GM21528 (cell line): ENCODE results near the gene CACNG8.

ENCODE experiments used
- ATAC-seq: cut with Tn5 transposase; IDR thresholded peaks from one replicate; pipeline ENCODE4 v1.9.1; 2021; ENCODE audit warnings: mild to moderate bottlenecking, moderate library complexity; ENCODE audit not compliant: unreplicated experiment, low FRiP score

CACNG8 gene

GRCh38 chr19:53991224-53992113 is 28.7 kb downstream of the CACNG8 start, which contains the start of gene CACNG6:
TSS of gene CACNG6 (plus strand) at chr19:53991637. CDS start at chr19:53992878, 1,241 bp downstream.
- no peak for ATAC-seq

GRCh38 chr19:53992211-53992610 is 29.5 kb downstream of the CACNG8 start:
- ATAC-seq = no peak

GRCh38 chr19:53992815-53993214 is 30.1 kb downstream of the CACNG8 start:
- ATAC-seq = no peak

GRCh38 chr19:53993448-53993847 is 30.7 kb downstream of the CACNG8 start:
- ATAC-seq = no peak

GRCh38 chr19:53994811-53995210 is 32.1 kb downstream of the CACNG8 start:
- no peak for ATAC-seq

GRCh38 chr19:53998223-53998622 is 35.5 kb downstream of the CACNG8 start:
- no peak for ATAC-seq

- ATAC-seq = no peak
Measured at GRCh38 chr19:53999694-54000093, 37.0 kb downstream of the CACNG8 start.

GRCh38 chr19:54001496-54001895 is 38.8 kb downstream of the CACNG8 start:
- no peak for ATAC-seq

- ATAC-seq = no peak
Measured at GRCh38 chr19:54002495-54003315, 40.0 kb downstream of the CACNG8 start.

GRCh38 chr19:54009440-54009839 is 46.7 kb downstream of the CACNG8 start:
- no peak for ATAC-seq

GRCh38 chr19:54010474-54010873 is 47.7 kb downstream of the CACNG8 start:
- ATAC-seq = no peak

GRCh38 chr19:54011507-54012211 is 48.9 kb downstream of the CACNG8 start:
- no peak for ATAC-seq

- no peak for ATAC-seq
Measured at GRCh38 chr19:54013866-54014265, 51.1 kb downstream of the CACNG8 start.

- no peak for ATAC-seq
Measured at GRCh38 chr19:54014920-54015560, 52.3 kb downstream of the CACNG8 start.

- no peak for ATAC-seq
Measured at GRCh38 chr19:54017261-54017660, 54.5 kb downstream of the CACNG8 start.

GRCh38 chr19:54021363-54021762 is 58.6 kb downstream of the CACNG8 start:
- ATAC-seq = no peak

- ATAC-seq = no peak
Measured at GRCh38 chr19:54021932-54022331, 59.2 kb downstream of the CACNG8 start.

GRCh38 chr19:54023191-54023590 is 60.5 kb downstream of the CACNG8 start:
- no peak for ATAC-seq

- ATAC-seq = no peak
Measured at GRCh38 chr19:54024660-54025059, 61.9 kb downstream of the CACNG8 start.

- no peak for ATAC-seq
Measured at GRCh38 chr19:54026656-54027055, 63.9 kb downstream of the CACNG8 start.
